Tibial nerve (tissue), 4 donors: Measurements from ENCODE around the gene SPATS2L.

Experiments
- CTCF ChIP-seq, 5 experiments: fragments of 200-600 bp in 3 of 5; fragments of 450-650 bp in 2 of 5; sonication (generic) in 3 of 5; IDR thresholded peaks; one replicate each; pipeline ENCODE4 v1.5.1; 2016 to 2019; ENCODE audit warnings: antibody characterized with exemption in 5 of 5, mild to moderate bottlenecking in 3 of 5, moderate library complexity in 2 of 5
- EP300 ChIP-seq, 2 donors: sonication (generic); formaldehyde crosslinking; IDR thresholded peaks; one replicate each; pipeline ENCODE4 v1.6.1; 2017; ENCODE audit warnings: antibody characterized with exemption in 2 of 2, mild to moderate bottlenecking in 1 of 2
- POLR2A ChIP-seq, 2 donors: fragments of 450-650 bp; IDR thresholded peaks; one replicate each; pipeline ENCODE4 v1.6.1; 2017; ENCODE audit warnings: antibody characterized with exemption in 2 of 2, mild to moderate bottlenecking in 2 of 2, moderate library complexity in 2 of 2

DNA sequence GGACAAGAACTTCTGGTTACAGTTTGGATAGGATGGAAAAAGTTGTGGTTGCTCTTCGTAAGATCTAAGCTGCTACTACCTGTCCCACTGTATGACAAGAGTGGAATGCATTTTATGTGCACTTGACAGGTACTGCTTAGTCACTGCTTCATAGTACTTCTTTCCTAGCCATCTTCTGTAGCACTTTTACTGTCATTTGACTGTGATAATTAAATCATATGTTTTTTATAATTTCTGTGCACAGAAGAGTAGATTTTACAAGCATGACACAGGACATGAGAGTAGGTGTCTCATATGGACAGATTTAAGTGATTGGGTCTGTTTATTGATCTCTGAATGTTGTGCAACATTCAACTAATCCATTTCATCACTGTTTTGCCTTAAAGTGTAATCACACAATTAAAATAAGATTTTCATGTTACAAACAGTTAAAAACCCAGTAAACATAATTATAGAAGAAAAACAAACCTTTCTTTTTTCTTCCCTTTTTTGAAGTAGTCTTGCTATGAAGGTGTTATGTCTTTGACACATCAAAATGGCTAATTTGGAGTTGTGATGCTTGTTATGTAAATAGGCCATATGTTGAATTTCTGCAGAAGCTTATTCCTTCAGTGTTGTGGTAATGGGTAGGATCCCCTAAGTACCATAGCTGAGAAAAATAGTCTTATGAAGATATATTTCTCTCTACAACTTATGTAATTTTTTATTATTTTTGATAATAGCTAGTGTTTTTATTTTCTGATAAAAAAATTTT is 3.0 kb downstream of the SPATS2L start:
- TF ChIP-seq CTCF (IDR thresholded peaks at IDR 0.05) (no peak), POLR2A (IDR thresholded peaks at IDR 0.05) (no peak), EP300 (IDR thresholded peaks at IDR 0.05) (no peak)
